ENCODE results near the gene NRG2.

NRG2 gene

GRCh38 chr5:139849501-139849900 is 193.6 kb downstream of the NRG2 start:
- H3K9me3 ChIP-seq (ENCODE audit: control insufficient read depth, low read length), result no peaks in the 10 kb centered on the region
- H3K27ac ChIP-seq, result no peak overlapping the region
- no peak overlapping the region for H3K9ac ChIP-seq
- no peaks in the 10 kb centered on the region for H3K27me3 ChIP-seq (ENCODE audit: control insufficient read depth, insufficient read depth, low read length)
- H3K4me1 ChIP-seq, result no peaks in the 10 kb centered on the region
- no peak overlapping the region for H3K4me3 ChIP-seq (ENCODE audit: low read depth, low read length)
- no peak overlapping the region for H3K4me2 ChIP-seq (ENCODE audit: low read length)
- no peak for TF ChIP-seq CTCF (IDR thresholded peaks at IDR 0.05)
- no peaks in the 10 kb centered on the region for H3K79me2 ChIP-seq
- no peak overlapping the region for H2AFZ ChIP-seq
- no peaks in the 10 kb centered on the region for H3K36me3 ChIP-seq (ENCODE audit: control insufficient read depth, insufficient read depth, low read length)

GRCh38 chr5:139848508-139849100 is 194.5 kb downstream of the NRG2 start:
- Histone ChIP-seq H3K36me3 (ENCODE audit: control insufficient read depth, insufficient read depth, low read length) (no peaks in the 10 kb centered on the region), H3K9ac (no peak overlapping the region), H3K4me2 (ENCODE audit: low read length) (no peak overlapping the region), H3K79me2 (no peaks in the 10 kb centered on the region), H3K27me3 (ENCODE audit: control insufficient read depth, insufficient read depth, low read length) (no peaks in the 10 kb centered on the region), H2AFZ (no peak overlapping the region), H3K4me1 (no peaks in the 10 kb centered on the region), H3K4me3 (ENCODE audit: low read depth, low read length) (no peak overlapping the region), H3K27ac (no peak overlapping the region), H3K9me3 (ENCODE audit: control insufficient read depth, low read length) (no peaks in the 10 kb centered on the region)
- no peak for TF ChIP-seq CTCF (IDR thresholded peaks at IDR 0.05)

- Histone ChIP-seq H3K4me1 (no peaks in the 10 kb centered on the region), H3K4me3 (ENCODE audit: low read depth, low read length) (no peak overlapping the region), H3K79me2 (no peaks in the 10 kb centered on the region), H3K27ac (no peak overlapping the region), H3K36me3 (ENCODE audit: control insufficient read depth, insufficient read depth, low read length) (no peaks in the 10 kb centered on the region), H3K4me2 (ENCODE audit: low read length) (no peak overlapping the region), H3K9me3 (ENCODE audit: control insufficient read depth, low read length) (no peaks in the 10 kb centered on the region), H3K27me3 (ENCODE audit: control insufficient read depth, insufficient read depth, low read length) (no peaks in the 10 kb centered on the region), H3K9ac (no peak overlapping the region), H2AFZ (no peak overlapping the region)
- TF ChIP-seq CTCF (IDR thresholded peaks at IDR 0.05), result no peak
Observed at GRCh38 chr5:139847790-139848507, 195.2 kb downstream of the NRG2 start.

- H3K36me3 ChIP-seq (ENCODE audit: control insufficient read depth, insufficient read depth, low read length), result no peaks in the 10 kb centered on the region
- H3K9ac ChIP-seq, result no peak overlapping the region
- TF ChIP-seq CTCF (IDR thresholded peaks at IDR 0.05), result no peak
- H3K27me3 ChIP-seq (ENCODE audit: control insufficient read depth, insufficient read depth, low read length), result no peaks in the 10 kb centered on the region
- H3K79me2 ChIP-seq, result no peaks in the 10 kb centered on the region
- no peak overlapping the region for H3K27ac ChIP-seq
- no peaks in the 10 kb centered on the region for H3K4me1 ChIP-seq
- no peak overlapping the region for H3K4me3 ChIP-seq (ENCODE audit: low read depth, low read length)
- H3K4me2 ChIP-seq (ENCODE audit: low read length), result no peak overlapping the region
- no peaks in the 10 kb centered on the region for H3K9me3 ChIP-seq (ENCODE audit: control insufficient read depth, low read length)
- H2AFZ ChIP-seq, result no peak overlapping the region
Observed at GRCh38 chr5:139847091-139847490, 196.0 kb downstream of the NRG2 start.

Measured in parathyroid adenoma (tissue), 2 donors.